Activated T-cell treated with anti-CD3 and anti-CD28 coated beads for 24 hours (primary cell): Measurements from ENCODE around the gene KIF26B.

ENCODE experiments used
- DNase-seq: peaks from one replicate; pipeline ENCODE4 v3.0.0-alpha.2; 2020; ENCODE audit warnings: low read depth

Gene KIF26B

DNA sequence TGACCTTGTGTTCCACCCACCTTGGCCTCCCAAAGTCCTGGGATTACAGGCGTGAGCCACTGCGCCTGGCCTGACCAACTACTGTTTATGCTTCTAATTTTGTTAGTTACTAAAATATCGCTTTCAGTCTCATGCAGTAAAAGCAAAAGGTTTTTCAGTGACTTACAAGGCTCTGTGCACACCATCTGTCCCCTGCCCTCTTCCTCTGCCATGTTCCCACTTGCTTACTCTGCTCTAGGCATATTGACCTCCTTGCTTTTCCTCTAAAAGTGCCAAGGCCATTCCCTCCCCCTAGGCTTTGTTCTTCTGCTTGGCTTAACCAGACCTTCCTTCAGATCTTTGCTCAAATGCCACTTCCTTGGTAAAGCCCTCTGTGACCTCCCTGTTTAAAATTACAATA lies 276.9 kb downstream of the KIF26B start:
- no peak for DNase-seq

DNA sequence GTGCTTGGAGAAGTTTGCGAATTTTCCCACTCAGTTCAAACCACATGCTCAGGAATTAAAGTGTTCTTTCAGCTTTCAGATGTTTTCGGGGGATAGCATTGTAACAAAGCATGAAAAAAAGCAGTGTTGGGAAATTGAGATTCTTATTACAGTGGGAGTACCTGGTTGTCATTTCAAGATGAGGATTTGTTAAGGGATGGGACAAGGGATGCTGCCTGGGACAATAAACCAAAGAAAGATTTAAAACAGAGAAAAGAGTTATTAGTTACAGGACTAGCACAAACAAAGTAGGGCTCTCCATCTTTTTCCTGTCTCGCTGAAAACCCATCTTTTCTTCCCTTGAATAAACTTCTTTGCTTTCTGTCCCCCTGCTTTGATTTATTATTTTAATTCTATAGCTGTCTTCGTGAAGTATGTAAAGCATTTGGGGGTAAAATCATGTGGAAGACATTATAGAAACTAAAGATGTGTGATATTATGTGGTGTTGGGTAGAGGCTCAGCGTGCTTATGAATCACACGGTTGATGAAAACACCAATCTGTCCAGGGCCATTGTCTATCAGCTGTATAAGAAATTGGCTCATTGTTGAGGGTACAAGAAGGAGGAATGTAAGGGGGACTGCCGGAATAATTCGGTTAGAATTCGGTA lies 277.6 kb downstream of the KIF26B start:
- no peak for DNase-seq

DNA sequence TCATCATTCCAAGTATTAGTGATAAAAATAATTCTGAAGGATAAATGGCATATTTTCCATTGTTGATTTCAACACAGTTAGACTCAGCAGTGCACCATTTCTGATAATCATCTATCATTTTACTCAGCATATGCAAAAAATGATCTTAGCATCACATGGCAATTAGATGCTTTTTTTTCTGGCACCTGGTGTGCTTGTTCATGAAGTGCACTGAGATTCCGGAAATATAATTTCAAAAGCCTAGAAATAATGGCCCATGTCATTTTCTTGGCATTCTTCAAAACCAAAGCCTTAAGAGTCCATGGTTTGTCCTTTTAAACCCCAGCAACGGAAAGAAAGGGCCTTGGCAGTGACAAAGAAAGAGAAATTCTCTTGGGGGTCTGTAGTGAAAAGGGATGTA lies 278.8 kb downstream of the KIF26B start:
- DNase-seq: no peak

DNA sequence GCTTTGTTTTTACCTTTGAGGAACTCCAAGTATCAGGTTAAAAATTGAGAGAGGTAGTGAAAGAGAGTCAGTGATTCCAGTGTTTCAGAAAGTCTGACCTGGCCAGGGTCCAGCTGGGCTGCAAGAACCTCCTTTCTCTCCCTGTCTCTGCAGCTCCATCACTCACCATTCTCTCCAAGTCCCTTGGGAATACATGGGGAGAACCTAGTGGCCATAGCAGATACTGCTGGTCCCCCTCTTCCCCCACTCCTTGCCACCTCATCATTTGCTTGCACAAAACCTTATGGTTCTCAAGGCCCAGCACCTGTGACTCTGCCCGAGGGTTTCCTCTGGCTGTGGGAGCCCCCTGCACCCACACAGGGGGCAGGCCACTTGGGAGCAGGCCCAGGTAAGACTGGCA lies 279.5 kb downstream of the KIF26B start:
- DNase-seq: no peak

DNA sequence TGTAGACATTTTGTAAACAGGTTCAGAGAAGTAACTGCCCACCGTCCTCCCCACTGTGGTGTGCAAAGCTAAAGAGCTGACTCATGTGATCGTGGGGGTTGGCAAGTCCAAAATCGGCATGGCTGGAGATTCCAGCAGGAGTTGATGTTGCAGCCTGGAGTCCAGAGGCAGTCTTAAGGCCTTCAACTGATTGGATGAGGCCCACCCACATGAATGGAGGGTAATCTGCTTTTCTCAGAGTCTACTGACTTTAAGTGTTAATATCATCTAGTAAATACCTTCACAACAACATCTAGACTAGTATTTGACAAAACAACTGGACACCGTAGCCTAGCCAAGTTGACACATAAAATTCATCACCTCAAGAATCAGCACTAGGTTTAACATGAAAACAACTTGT lies 281.6 kb downstream of the KIF26B start:
- no peak for DNase-seq

DNA sequence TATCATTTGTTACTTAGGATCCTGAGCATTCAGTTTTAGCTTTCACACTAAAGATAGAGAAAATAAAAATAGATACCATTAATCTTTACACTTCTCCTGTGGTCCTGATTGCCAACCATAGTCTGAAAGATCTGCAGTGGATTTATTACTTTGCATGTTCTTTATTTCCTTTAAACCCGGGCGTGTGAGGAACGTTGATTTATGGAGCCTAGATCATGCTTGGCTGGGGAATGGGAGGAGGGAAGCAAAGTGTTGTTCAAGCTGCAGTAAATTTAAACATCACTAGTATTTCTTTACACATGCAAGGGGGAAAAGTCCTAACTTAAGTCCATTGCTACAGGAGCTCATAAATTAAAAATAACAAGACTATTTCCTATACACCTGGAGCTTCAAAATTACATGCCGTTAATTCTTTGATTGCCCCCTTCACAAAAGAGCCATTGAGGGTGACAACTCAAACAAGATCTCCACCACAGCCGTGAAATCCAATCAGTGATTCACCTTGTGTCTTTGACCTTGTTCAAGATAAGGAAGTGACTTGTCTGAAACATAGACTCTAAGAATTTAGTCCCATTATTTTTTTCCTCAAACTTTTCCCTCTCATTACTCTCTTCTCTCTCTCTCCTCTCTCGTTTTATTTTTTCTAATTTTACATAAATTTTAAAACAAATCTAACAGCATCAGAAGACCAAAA lies 282.7 kb downstream of the KIF26B start:
- no peak for DNase-seq

DNA sequence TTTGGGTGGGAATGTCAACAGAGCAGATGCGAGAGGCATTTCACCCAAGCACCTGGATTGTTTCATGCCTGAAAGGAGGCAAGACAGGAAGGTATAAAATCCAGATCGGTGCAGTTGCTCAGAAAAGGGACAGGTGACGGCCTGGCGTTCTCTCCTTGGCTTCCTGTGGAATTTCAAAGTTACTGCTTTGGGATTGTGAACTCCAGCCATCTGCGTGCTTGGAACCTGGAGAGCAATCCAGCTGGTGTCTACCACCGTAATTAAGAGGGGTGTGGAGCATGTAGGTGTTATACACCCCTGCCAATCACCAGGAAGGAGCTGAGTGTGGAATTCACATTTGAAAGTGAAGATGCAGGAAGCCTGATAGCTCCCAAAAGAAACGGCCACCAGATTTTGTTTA lies 286.1 kb downstream of the KIF26B start:
- no peak for DNase-seq

DNA sequence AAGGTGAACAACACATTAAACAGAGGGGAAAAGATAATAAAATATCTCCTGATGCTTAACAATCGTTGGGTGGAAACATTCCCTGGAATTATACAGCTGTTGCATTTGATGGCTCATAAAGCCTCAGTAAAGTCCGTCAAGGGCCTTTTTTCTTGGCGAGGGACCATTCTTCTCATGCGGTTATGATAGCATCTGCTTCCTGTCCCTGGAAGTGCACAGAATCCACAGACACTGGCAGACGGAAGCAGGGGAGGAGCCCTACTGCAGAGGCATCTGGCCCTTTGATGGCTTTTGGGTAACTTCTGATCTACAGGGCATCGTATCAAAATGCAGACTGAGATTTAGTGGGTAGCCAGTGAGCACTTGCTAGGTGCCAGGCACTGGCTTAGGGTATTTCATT lies 286.9 kb downstream of the KIF26B start:
- DNase-seq: no peak

DNA sequence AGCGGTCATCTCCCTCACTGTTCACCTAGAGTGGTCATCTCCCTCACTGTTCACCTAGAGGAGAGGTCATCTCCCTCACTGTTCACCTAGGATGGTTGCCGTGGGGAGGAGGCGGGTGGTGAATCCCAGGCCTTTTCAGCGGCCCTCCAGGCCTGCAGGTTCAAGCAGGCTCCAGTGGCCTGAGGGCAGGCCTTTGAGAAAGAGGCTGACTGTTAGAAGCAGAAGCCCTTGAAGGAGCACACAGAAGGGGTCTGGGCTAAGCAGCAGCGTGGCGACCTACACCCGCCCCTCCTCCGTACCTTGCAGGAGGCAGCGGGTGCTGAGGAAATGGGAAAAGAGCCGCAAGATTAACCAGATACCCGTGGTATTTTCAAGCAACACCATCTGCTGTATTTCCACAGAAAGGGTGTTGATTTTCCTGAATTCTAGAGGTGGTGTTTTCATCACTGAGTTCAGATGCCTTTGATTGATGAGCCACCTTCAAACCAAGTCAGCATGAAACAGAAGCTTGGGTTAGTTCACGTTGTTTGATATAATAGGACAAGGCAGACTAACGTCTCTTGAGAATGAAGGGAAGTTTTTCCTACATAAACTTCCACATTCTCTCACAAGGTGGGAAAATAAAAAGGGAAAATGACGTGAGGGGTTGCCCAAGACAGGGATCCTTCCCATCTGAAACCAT lies 289.5 kb downstream of the KIF26B start:
- DNase-seq: no peak

DNA sequence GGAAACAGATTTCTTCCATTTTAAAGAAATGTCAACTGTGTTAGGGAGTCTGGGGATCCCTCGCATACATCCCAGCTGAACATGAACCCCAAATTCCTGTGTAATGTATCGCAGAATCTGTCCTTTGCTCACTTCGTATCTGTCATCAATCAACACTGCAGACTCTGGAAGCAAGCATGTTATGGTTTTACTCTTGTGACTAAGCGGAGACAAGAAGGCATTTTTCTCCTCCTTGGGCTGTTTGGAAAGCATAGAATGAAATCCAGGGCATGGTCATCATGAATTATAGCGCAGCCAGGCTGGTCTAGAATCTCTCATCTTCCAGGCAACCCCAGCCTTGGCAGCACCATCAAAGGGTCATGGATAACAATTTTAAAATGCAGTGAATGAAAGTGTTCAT lies 290.2 kb downstream of the KIF26B start:
- no peak for DNase-seq

DNA sequence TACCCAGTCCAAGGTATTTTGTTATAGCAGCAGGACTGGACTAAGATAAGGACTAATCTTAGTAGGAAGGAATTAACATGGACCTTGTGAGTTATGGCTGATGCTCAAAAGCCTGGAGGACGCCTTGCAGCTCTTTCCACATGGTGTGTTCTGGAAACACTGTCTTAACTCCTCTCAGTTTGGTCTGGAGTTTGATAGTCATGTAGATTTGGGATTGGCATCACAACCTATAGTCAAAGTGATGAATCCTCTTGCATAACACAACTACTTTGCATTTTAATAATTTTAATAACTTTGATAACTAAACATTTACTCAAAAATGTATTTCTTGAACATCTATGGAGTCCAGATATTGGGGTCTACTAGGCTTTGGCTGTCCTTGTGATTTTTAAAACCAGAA lies 293.7 kb downstream of the KIF26B start:
- no peak for DNase-seq

DNA sequence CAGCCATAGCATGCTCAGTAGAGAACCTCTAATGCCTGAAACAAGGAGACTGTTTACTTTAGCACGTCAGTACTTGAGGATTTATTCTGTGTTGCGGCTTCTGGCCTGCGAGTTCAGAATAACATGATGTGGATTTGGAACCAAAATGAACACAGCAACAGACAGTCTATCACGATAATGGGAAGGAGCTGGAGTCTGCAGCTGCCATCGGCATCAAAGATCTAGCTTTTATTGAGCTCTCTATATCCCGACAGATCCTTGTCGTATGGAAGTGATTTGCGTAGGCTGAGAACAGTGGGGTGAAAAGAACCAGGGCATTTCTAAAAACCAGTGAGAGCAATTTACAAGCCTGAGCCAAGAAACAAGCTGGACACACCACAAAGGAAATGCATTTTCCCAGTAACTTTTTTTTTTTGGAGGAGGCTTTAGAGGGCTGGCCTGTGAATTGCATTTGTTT lies 294.2 kb downstream of the KIF26B start:
- DNase-seq: no peak

DNA sequence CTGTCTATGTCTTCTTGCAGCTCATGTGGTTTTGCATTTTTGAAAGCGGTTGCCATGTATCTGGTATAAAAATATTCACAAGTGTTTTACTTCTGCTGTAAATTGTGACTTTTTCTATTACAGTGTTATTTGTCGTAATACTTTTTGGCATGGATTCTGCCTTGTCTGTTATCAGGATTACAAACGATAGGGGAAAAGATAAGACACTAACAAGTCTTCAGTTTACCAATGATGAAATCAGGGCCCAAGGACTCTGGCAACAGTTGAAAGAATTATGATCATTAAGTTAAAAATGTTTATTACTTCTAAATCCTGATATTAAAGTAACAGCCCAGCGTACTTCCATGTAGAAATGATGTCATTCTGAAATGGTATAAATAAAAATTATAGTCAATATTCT lies 298.8 kb downstream of the KIF26B start:
- no peak for DNase-seq

DNA sequence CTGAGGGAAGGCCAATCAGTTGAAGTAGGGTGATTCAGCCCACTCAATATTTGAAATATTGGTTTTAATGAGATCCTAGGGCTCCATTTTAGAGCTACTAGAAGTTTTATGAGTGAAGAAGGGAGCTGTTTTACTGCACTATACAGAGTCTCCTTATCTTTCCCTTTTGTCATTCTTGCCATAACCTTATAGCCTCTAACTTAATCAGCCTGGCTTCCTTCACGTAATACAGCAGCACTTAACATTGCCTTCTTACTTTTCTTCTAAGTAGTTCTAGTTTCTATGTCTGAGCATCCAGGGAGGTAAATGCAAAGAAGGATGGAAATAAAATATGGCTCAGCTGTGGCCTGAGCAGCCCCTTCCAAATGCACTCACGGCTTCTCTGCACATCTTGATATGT lies 299.3 kb downstream of the KIF26B start:
- DNase-seq: no peak

DNA sequence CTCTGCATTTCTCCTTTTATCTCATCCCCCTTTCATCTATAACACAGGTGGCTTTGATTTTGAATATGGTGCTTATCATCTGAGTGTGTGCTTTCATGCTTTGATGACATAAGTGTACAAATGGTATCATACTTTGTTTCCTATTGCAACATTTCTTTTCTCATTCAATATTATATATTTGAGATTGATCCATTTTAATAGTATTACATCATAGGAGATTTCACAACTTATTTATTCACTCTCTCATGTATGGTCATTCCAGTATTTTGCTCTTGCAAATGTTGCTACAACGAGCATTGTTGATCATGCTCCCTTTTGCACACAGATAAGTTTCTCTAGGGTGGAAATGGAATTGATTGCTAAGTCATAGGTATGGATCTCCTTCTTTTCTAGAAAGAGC lies 302.8 kb downstream of the KIF26B start:
- DNase-seq: no peak

DNA sequence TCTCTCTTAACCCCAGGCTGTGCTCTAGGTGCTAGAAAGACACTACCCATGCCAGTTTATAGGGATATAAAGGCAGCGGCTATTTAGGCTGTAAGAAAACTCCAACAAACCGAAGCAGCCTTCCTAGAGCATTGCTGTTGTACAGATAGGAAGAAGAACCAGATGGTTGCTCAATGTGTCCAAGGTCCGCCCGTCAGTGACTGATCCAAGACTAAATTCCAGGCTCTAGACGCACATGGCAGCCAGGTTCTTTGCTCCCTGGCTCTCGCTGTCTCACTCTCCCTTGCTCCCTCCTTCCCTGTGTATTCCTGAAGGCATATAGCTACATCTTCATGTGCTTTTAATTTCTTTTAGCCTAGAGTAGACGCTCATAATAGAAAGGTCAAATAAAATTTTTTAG lies 303.4 kb downstream of the KIF26B start:
- DNase-seq: no peak

DNA sequence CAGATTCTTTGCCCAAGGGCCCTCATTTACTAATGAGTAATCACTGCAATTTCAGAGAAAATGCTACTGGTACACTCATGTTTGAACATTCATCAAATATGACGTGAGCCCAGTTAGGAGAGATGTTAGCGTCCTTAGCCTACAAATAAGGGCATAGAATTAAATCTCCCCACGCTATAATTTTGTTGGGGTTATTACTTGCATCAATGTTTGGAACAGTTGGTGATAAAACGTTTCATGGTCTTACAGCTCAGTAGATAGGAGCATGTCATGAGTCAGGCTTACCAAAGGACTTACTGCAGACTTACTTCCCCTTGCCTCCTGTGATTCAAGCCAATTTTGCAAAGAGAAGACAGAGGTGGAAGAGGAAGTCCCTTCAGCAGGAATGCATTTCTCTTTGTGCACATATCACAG lies 304.0 kb downstream of the KIF26B start:
- DNase-seq: no peak

DNA sequence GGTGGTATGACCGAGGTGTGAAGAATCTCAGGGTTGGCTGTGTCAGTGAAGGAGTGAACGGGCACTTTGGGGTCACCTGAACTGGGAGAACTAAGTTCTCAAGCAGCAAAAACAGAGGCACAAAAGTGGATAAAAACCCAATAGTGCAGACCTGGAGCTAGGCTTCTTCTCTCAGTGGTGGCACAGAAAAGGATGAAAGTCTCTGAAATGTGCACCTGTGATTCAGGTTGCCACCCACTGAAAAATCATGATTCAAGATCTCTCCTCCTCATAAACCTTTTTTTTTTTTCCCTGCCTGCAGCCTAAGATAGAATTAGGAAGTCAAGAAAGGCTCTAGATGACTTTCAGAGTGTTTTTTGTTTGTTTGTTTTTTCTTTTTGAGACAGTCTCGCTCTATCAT lies 304.8 kb downstream of the KIF26B start:
- no peak for DNase-seq

DNA sequence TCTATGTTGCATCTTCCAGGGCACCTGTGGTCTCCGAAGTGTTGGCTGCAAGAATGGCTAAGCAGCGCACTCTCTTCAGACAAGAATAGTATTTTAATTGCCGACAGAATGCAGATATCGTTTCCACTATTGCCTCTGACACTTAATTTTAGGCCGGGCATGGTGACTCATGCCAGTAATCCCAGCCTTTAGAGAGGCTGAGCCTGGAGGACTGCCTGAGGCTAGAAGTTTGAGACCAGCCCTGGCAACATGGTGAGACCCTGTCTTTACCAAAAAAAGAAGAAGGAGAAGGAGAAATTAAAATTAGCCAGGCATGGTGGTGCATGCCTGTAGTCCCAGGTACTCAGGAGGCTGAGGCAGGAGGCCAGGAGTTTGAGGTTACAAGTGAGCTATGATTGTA lies 306.9 kb downstream of the KIF26B start:
- no peak for DNase-seq

DNA sequence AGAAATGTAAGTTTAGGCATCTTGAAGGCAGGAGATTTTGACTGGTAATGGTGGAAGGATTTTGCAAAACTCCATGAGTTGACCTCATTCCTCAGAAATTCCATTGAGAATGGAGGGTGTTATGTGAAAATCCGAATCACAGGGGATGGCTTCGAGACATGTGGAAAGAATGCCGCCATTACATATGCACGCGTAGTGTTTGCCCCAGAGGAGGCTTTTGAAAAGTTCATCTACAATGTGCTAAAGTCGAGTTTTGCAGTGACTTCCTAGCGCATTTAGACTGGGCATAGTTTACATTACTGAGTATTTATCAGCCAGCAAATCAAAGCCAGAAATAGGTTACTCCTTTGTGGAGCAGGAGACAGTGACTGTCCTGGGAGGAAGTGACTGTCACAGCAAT lies 307.4 kb downstream of the KIF26B start:
- DNase-seq: no peak

DNA sequence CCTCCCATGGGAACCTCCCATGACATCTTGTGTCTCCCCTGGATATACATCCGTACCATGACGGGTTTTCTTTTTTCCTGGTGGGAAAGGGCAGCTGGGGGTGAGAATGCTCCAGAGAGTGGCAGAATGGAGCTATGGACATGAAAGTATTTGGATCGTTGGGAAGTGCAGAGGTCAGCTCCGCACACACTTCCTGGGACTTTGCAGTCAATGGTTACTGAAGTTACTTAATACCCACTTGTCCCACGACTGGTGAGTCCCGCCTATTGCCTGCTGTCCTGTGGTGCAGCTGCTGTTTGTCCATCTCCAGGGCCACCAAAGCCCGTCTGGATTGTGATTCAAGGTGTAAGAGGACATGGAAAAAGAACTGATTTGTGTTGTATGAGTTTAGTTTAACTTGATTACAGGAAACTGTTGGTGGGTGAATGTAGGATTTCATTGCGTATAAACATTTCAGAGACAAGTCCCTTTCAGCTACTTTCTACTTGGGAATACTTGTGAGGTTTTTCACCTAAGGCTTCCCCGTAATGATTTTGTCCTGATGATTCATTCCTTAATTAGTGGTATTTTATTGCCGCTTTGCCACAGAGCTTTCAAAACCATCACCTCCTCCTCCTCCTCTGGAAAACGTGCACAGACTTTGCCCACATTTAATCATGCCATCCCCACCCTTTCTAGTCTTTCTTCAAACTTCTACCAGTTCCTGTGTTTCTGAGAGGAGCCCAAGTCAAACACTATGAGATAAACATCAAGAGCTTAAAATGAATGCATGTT lies 308.8 kb downstream of the KIF26B start:
- no peak for DNase-seq

DNA sequence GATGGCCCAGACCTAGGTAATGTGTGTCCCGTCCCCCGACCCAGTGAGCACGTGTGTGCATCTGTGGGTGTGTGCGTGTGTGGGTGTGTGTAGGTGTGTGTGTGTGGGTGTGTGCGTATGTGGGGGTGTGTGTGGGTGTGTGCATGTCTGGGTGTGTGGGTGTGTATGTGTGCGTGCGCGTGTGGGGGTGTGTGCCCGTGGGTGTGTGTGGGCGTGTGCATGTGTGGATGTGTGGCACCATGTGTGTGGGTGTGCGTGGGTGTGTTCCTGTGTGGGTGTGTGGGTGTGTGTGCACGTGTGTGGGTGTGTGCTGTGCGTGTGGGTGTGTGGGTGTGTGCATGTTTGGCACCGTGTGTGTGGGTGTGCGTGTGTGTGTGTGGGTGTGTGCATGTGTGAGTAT lies 309.5 kb downstream of the KIF26B start:
- DNase-seq: no peak

DNA sequence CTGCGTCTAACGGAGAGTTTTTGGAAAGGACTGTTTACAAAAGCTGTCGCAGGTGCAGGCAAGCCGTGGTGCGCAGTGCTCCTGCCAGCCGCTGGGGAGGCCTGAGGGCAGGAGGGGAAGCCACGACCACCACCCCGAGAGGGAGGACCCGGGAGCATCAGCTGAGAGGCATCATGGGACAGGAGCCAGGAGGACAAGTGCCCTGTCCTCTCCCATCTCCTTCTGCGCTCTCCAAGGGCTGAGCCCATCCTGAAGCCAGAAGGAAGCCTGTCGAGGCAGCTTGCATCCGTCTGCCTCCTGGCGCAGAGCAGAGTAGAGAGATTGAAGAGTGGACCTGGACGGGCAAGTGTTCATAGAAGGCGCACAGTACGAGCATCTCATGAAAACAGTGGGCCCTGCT lies 310.9 kb downstream of the KIF26B start:
- no peak for DNase-seq
